GM12878 (cell line): ENCODE data around the gene PMAIP1. TPM values are rescaled to one million over a fixed set of nuclear protein-coding genes. Genes with fewer than 3 reads are reported as not detected.

ENCODE experiments used
- BMI1 ChIP-seq: fragments of 450-650 bp; IDR thresholded peaks from 2 replicates; pipeline ENCODE4 v1.6.1; 2016; ENCODE audit warnings: mild to moderate bottlenecking, moderate library complexity, borderline replicate concordance
- CBFB ChIP-seq: IDR thresholded peaks from 2 replicates; pipeline ENCODE4 v1.6.1; 2016; ENCODE audit warnings: antibody characterized with exemption, low read depth
- CEBPZ ChIP-seq: fragments of 150-350 bp; IDR thresholded peaks from 2 replicates; pipeline ENCODE4 v1.6.1; 2016; ENCODE audit warnings: low read depth, low read length
- CUX1 ChIP-seq: IDR thresholded peaks from 2 replicates; pipeline ENCODE4 v1.6.1; 2012; ENCODE audit warnings: improper control_type of control experiment, low read depth, low read length; ENCODE audit not compliant: insufficient replicate concordance
- FOS ChIP-seq: IDR thresholded peaks from 3 replicates; pipeline ENCODE4 v1.6.1; 2011; ENCODE audit warnings: borderline replicate concordance; ENCODE audit not compliant: insufficient read length; ENCODE audit errors: extremely low read depth
- FOXK2 ChIP-seq: fragments of 450-650 bp; IDR thresholded peaks from 2 replicates; pipeline ENCODE4 v1.6.1; 2017; ENCODE audit warnings: mild to moderate bottlenecking, moderate library complexity
- HDAC2 ChIP-seq: fragments of 200-600 bp; sonication (generic); IDR thresholded peaks from 2 replicates; pipeline ENCODE4 v1.6.1; 2017
- IRF5 ChIP-seq: fragments of 450-650 bp; IDR thresholded peaks from 2 replicates; pipeline ENCODE4 v1.6.1; 2017; ENCODE audit warnings: borderline replicate concordance
- MEF2B ChIP-seq: fragments of 450-650 bp; IDR thresholded peaks from 2 replicates; pipeline ENCODE4 v1.6.1; 2018; ENCODE audit warnings: mild to moderate bottlenecking, moderate library complexity; ENCODE audit not compliant: partially characterized antibody, poor library complexity, severe bottlenecking
- MYC ChIP-seq: IDR thresholded peaks from 2 replicates; pipeline ENCODE4 v1.6.1; 2011; ENCODE audit warnings: mild to moderate bottlenecking, low read length, moderate library complexity, inconsistent platforms; ENCODE audit not compliant: insufficient read depth, insufficient replicate concordance, insufficient read length, severe bottlenecking
- POLR2A ChIP-seq: IDR thresholded peaks from 2 replicates; pipeline ENCODE4 v1.6.1; 2011; ENCODE audit warnings: low read depth, mild to moderate bottlenecking, low read length
- ZNF687 ChIP-seq: fragments of 450-650 bp; IDR thresholded peaks from 2 replicates; pipeline ENCODE4 v1.6.1; 2017; ENCODE audit warnings: mild to moderate bottlenecking, moderate library complexity
- polyA plus RNA-seq, 11 experiments: library from polyadenylated mRNA; depleted of rRNA in 4 of 11; unstranded in 6 of 11; stranded (reverse) in 5 of 11; fragments of >200 nt; fragmentation: Nextera tagmentation in 4 of 11; fragmentation: Illumina TruSeq in 1 of 11; extraction: Ambion mirVana in 4 of 11; extraction: Trizol in 1 of 11; gene quantifications; 1 replicate in 1 of 11; 2 replicates in 10 of 11; pipeline versions ENCODE4 v1.2.1 to v1.2.3, GENCODE V29; 2011 to 2016; ENCODE audit warnings: inconsistent platforms in 2 of 11, missing spikeins in 2 of 11, low read depth in 1 of 11
- total RNA-seq, 4 experiments: library from RNA; depleted of rRNA in 3 of 4; stranded (reverse); fragments of >200 nt in 3 of 4; fragmentation: Illumina TruSeq in 1 of 4; extraction: Trizol in 1 of 4; gene quantifications; 2 replicates each; pipeline versions ENCODE4 v1.2.1 to v1.2.3, GENCODE V29; 2013 to 2021

Gene PMAIP1
- total and polyA plus RNA-seq, 10 of the 15 experiments (the other 5 are each of a cell fraction or from before 2014, with no cell fraction given) = 74.0 to 219 (median 112) TPM

GRCh38 chr18:59900222-59901128 lies 679 bp downstream of the PMAIP1 start (continued):
- TF ChIP-seq CEBPZ (no peak), FOXK2 (no peak), CBFB (peak; percentile 71; the same call in 1 of the 2 replicates), MEF2B (peak; percentile 21), CUX1 (no peak), HDAC2 (no peak), MYC (no peak), FOS (no peak), ZNF687 (no peak), POLR2A (peak; percentile 50), IRF5 (no peak), BMI1 (no peak)
